SK-N-SH (cell line): ENCODE data around the gene INTU.

ENCODE experiments used
- CTCF ChIP-seq: fragments of 200-600 bp; sonication (generic); IDR thresholded peaks from 2 replicates; pipeline ENCODE4 v1.6.1; 2017; ENCODE audit warnings: antibody characterized with exemption, mild to moderate bottlenecking, moderate library complexity
- NFIC ChIP-seq: IDR thresholded peaks from 2 replicates; pipeline ENCODE4 v1.4.0; 2012; ENCODE audit warnings: borderline replicate concordance
- POLR2AphosphoS5 ChIP-seq: IDR thresholded peaks from 2 replicates; pipeline ENCODE4 v1.6.1; 2012; ENCODE audit warnings: low read depth, low read length
- SMC3 ChIP-seq: IDR thresholded peaks from 2 replicates; pipeline ENCODE4 v1.6.1; 2012; ENCODE audit warnings: low read depth, low read length, improper control_type of control experiment

GRCh38 chr4:127731406-127731805 lies 98.6 kb downstream of the INTU start:
- TF ChIP-seq CTCF: no peak
- TF ChIP-seq SMC3: no peak
- no peak for TF ChIP-seq NFIC
- TF ChIP-seq POLR2AphosphoS5: no peak
